ENCODE data around the gene SETD3.

- TF ChIP-seq POLR2AphosphoS5 (IDR thresholded peaks at IDR 0.05) (no peak), POLR2A (IDR thresholded peaks at IDR 0.05) (no peak), CTCF (IDR thresholded peaks at IDR 0.05) (no peak), EP300 (IDR thresholded peaks at IDR 0.05) (no peak)
Measured at GRCh38 chr14:99380402-99380801, 100.3 kb downstream of the SETD3 start.

Data from upper lobe of left lung (tissue), 4 donors.